Lung (tissue), 12 donors: ENCODE data around the gene HRG. TPM values are rescaled to one million over a fixed set of nuclear protein-coding genes. Genes with fewer than 3 reads are reported as not detected.

Experiments used
- ATAC-seq: fragments of 200-7000 bp; cut with Tn5 transposase; one replicate; pipeline ENCODE4 v1.9.1; 2020; ENCODE audit warnings: moderate number of reproducible peaks; ENCODE audit not compliant: insufficient read depth, low FRiP score
- DNase-seq, 3 donors: peaks; one replicate each; pipeline ENCODE4 v3.0.0-alpha.2; 2013 to 2017
- H3K27ac ChIP-seq, 2 donors: one replicate each; pipeline ENCODE4 v1.5.1; 2013; ENCODE audit warnings: mild to moderate bottlenecking in 2 of 2, moderate library complexity in 2 of 2, control low read depth in 1 of 2, inconsistent platforms in 1 of 2, low read depth in 1 of 2, low read length in 1 of 2
- H3K27me3 ChIP-seq, 3 donors: one replicate each; pipeline ENCODE4 v1.5.1; 2013; ENCODE audit warnings: low read length in 2 of 3; ENCODE audit not compliant: control insufficient read depth in 3 of 3, insufficient read depth in 3 of 3
- H3K36me3 ChIP-seq, 4 donors: one replicate each; pipeline ENCODE4 v1.5.1; 2013; ENCODE audit warnings: low read length in 4 of 4, mild to moderate bottlenecking in 1 of 4, moderate library complexity in 1 of 4; ENCODE audit not compliant: control insufficient read depth in 4 of 4, insufficient read depth in 4 of 4
- H3K4me1 ChIP-seq, 5 donors: one replicate each; pipeline ENCODE4 v1.5.1; 2013; ENCODE audit warnings: low read length in 5 of 5, mild to moderate bottlenecking in 2 of 5, moderate library complexity in 1 of 5; ENCODE audit not compliant: control insufficient read depth in 5 of 5, insufficient read depth in 5 of 5
- H3K4me3 ChIP-seq: one replicate; pipeline ENCODE4 v1.5.1; 2013; ENCODE audit warnings: mild to moderate bottlenecking, control low read depth, moderate library complexity
- H3K9ac ChIP-seq, 2 donors: one replicate each; pipeline ENCODE4 v1.5.1; 2013; ENCODE audit warnings: low read length in 2 of 2, control low read depth in 1 of 2; ENCODE audit not compliant: insufficient read depth in 1 of 2
- H3K9me3 ChIP-seq, 4 donors: one replicate each; pipeline ENCODE4 v1.5.1; 2013; ENCODE audit warnings: low read length in 3 of 4, mild to moderate bottlenecking in 1 of 4, moderate library complexity in 1 of 4; ENCODE audit not compliant: control insufficient read depth in 4 of 4, insufficient read depth in 3 of 4
- CTCF ChIP-seq: IDR thresholded peaks from 2 replicates; pipeline ENCODE4 v1.5.1; 2012; ENCODE audit warnings: mild to moderate bottlenecking; ENCODE audit errors: control extremely low read depth, extremely low read depth
- WGBS, 2 donors: extraction: QIAGEN DNeasy Blood & Tissue Kit; methylation state at CpG; one replicate each; pipeline ENCODE4 v1.1.7; 2013; 5-methylcytosine and 5-hydroxymethylcytosine counted together
- polyA plus RNA-seq, 2 donors: library from polyadenylated mRNA; stranded (reverse); fragments of 200-250 nt; gene quantifications; one replicate each; pipeline ENCODE4 v1.2.1, GENCODE V29; 2013
- total RNA-seq, 2 donors: library from RNA; depleted of rRNA in 1 of 2; stranded (reverse); fragments of >200 nt in 1 of 2; gene quantifications; one replicate each; pipeline ENCODE4 v1.2.1, GENCODE V29; 2014 to 2021
- donor health status: control.
- donor health status: control.
- donor health status: Bipolar disorder and iron deficiency.
- donor health status: healthy.
- donor health status: DM: yes; HTN: yes; CAD: no.

The HRG gene
- total and polyA plus RNA-seq, 4 donors = 0.15 TPM; not detected in 3

- DNase-seq = no peak
- Histone ChIP-seq H3K4me1 (no peaks in the 10 kb centered on the region), H3K9me3 (peaks cover 0 to 3% (median 0%) of the 10 kb centered on the region in 4 donors), H3K36me3 (no peaks in the 10 kb centered on the region), H3K9ac (no peak overlapping the region), H3K27me3 (peaks cover 0 to 5% (median 0%) of the 10 kb centered on the region in 3 donors), H3K27ac (no peak overlapping the region), H3K4me3 (no peak overlapping the region)
- no peak for TF ChIP-seq CTCF
- ATAC-seq = no peak
- 79 to 83% methylated on average over 4 of the region's 4 CpGs for WGBS, 2 donors
Observed at GRCh38 chr3:186625600-186626042, 40.2 kb upstream of the HRG start.

GRCh38 chr3:186626254-186626847 is 39.5 kb upstream of the HRG start:
- no peaks in the 10 kb centered on the region for H3K4me1 ChIP-seq
- H3K27ac ChIP-seq = no peak overlapping the region
- H3K9me3 ChIP-seq = peaks cover 0 to 3% (median 0%) of the 10 kb centered on the region in 4 donors
- DNase-seq (no peak), ATAC-seq (no peak)
- peaks cover 0 to 5% (median 0%) of the 10 kb centered on the region in 3 donors for H3K27me3 ChIP-seq
- no peaks in the 10 kb centered on the region for H3K36me3 ChIP-seq
- no peak overlapping the region for H3K9ac ChIP-seq
- 63 to 74% methylated on average over 7 of the region's 7 CpGs for WGBS, 2 donors
- TF ChIP-seq CTCF = no peak
- H3K4me3 ChIP-seq = no peak overlapping the region

- Histone ChIP-seq H3K36me3 (no peaks in the 10 kb centered on the region), H3K9me3 (peaks cover 0 to 2% (median 0%) of the 10 kb centered on the region in 4 donors), H3K9ac (no peak overlapping the region), H3K4me3 (no peak overlapping the region), H3K27ac (no peak overlapping the region), H3K27me3 (peaks cover 0 to 5% (median 0%) of the 10 kb centered on the region in 3 donors), H3K4me1 (no peaks in the 10 kb centered on the region)
- WGBS, 2 donors = 94 to 96% methylated on average over 7 of the region's 7 CpGs
- ATAC-seq = no peak
- no peak for DNase-seq
- TF ChIP-seq CTCF = no peak
Observed at GRCh38 chr3:186627852-186628414, 37.9 kb upstream of the HRG start.
